ENCODE measurements around the gene SLC2A8.

GRCh38 chr9:127447416-127448111, 50.6 kb downstream of the SLC2A8 start:
- no peak for TF ChIP-seq POLR2AphosphoS5 (IDR thresholded peaks at IDR 0.05; ENCODE audit: low read depth, low read length)
- no peak for TF ChIP-seq CTCF (IDR thresholded peaks at IDR 0.05)
- no peak for TF ChIP-seq SIN3A (IDR thresholded peaks at IDR 0.05; ENCODE audit: borderline replicate concordance, insufficient read depth, low read depth, low read length)

All from Panc1 (cell line).